WTC11 (cell line): ENCODE results near the gene TOP2B. TPM values are rescaled to one million over a fixed set of nuclear protein-coding genes. Genes with fewer than 3 reads are reported as not detected.

Experiments used
- ATAC-seq: fragments of 200-7000 bp; cut with Tn5 transposase; 2 replicates; pipeline ENCODE4 v1.10.0; 2021; ENCODE audit warnings: mild to moderate bottlenecking, moderate library complexity
- CTCF ChIA-PET: fragments of 300-600 bp; sonication (Branson Sonifier 250); formaldehyde crosslinking; loops from one replicate; lab custom pipeline; 2021; ENCODE audit warnings: antibody characterized with exemption; lab: Charles Lee
- POLR2A ChIA-PET: fragments of 350-600 bp; sonication (Branson Sonifier 250); formaldehyde crosslinking; loops from one replicate; lab custom pipeline; 2021; ENCODE audit warnings: antibody characterized with exemption; lab: Charles Lee
- DNase-seq: peaks from one replicate; pipeline ENCODE4 v3.0.0; 2021; ENCODE audit warnings: low spot score
- H3K27ac Mint-ChIP-seq: 2 replicates; pipeline ENCODE4 v1.8.0; 2021; ENCODE audit warnings: mixed read lengths
- H3K27me3 Mint-ChIP-seq: 2 replicates; pipeline ENCODE4 v1.8.0; 2021; ENCODE audit warnings: low read depth, mild to moderate bottlenecking, moderate library complexity, mixed read lengths
- H3K36me3 Mint-ChIP-seq: 2 replicates; pipeline ENCODE4 v1.8.0; 2021; ENCODE audit warnings: mixed read lengths
- H3K4me1 Mint-ChIP-seq: 2 replicates; pipeline ENCODE4 v1.8.0; 2022; ENCODE audit warnings: mixed read lengths
- H3K4me3 Mint-ChIP-seq: 2 replicates; pipeline ENCODE4 v1.8.0; 2021; ENCODE audit warnings: mild to moderate bottlenecking, moderate library complexity, mixed read lengths
- H3K9me3 Mint-ChIP-seq: 2 replicates; pipeline ENCODE4 v1.8.0; 2021; ENCODE audit warnings: mixed read lengths
- ATF1 ChIP-seq: sonication (generic); formaldehyde crosslinking; IDR thresholded peaks from 2 replicates; pipeline ENCODE4 v1.8.1; 2023; ENCODE audit warnings: mild to moderate bottlenecking, moderate library complexity, missing genetic modification reagents
- CBFB ChIP-seq: sonication (generic); formaldehyde crosslinking; IDR thresholded peaks from 2 replicates; pipeline ENCODE4 v1.8.1; 2022; ENCODE audit warnings: mild to moderate bottlenecking, low read depth, missing genetic modification reagents
- ELF4 ChIP-seq: sonication (generic); formaldehyde crosslinking; IDR thresholded peaks from 2 replicates; pipeline ENCODE4 v1.8.1; 2022; ENCODE audit warnings: low read depth, mild to moderate bottlenecking, moderate library complexity, missing genetic modification reagents
- EMX1 ChIP-seq: fragments of 250-450 bp; sonication (Bioruptor Pico); IDR thresholded peaks from 2 replicates; pipeline ENCODE4 v1.8.0; 2021; ENCODE audit warnings: mild to moderate bottlenecking
- ETV6 ChIP-seq: sonication (generic); formaldehyde crosslinking; IDR thresholded peaks from 2 replicates; pipeline ENCODE4 v1.8.1; 2022; ENCODE audit warnings: mild to moderate bottlenecking, missing genetic modification reagents
- FOXJ3 ChIP-seq: sonication (generic); formaldehyde crosslinking; IDR thresholded peaks from 2 replicates; pipeline ENCODE4 v1.9.0; 2021; ENCODE audit warnings: missing genetic modification reagents, mild to moderate bottlenecking, borderline replicate concordance
- GRHL2 ChIP-seq: fragments of 250-450 bp; sonication (Bioruptor Pico); IDR thresholded peaks from 2 replicates; pipeline ENCODE4 v1.8.0; 2022; ENCODE audit warnings: mild to moderate bottlenecking, moderate library complexity; ENCODE audit not compliant: insufficient replicate concordance, severe bottlenecking
- GTF2I ChIP-seq: fragments of 250-450 bp; sonication (Bioruptor Pico); conservative IDR thresholded peaks from 2 replicates; pipeline ENCODE4 v1.4.0; 2021; ENCODE audit warnings: mild to moderate bottlenecking
- MYBL2 ChIP-seq: sonication (generic); formaldehyde crosslinking; IDR thresholded peaks from 2 replicates; pipeline ENCODE4 v1.8.1; 2023; ENCODE audit warnings: mild to moderate bottlenecking, moderate library complexity, missing genetic modification reagents
- RORB ChIP-seq: fragments of 250-450 bp; sonication (Bioruptor Pico); IDR thresholded peaks from 2 replicates; pipeline ENCODE4 v1.9.0; 2021; ENCODE audit warnings: mild to moderate bottlenecking
- TP53 ChIP-seq: sonication (generic); formaldehyde crosslinking; IDR thresholded peaks from 2 replicates; pipeline ENCODE4 v1.8.1; 2023; ENCODE audit warnings: mild to moderate bottlenecking, missing genetic modification reagents
- ZNF121 ChIP-seq: sonication (generic); formaldehyde crosslinking; IDR thresholded peaks from 2 replicates; pipeline ENCODE4 v1.8.0; 2023; ENCODE audit warnings: missing genetic modification reagents
- ZNF263 ChIP-seq: sonication (generic); formaldehyde crosslinking; IDR thresholded peaks from 2 replicates; pipeline ENCODE4 v1.8.1; 2022; ENCODE audit warnings: low read depth, mild to moderate bottlenecking, moderate library complexity, missing genetic modification reagents
- ZNF317 ChIP-seq: sonication (generic); formaldehyde crosslinking; IDR thresholded peaks from 2 replicates; pipeline ENCODE4 v1.8.1; 2023; ENCODE audit warnings: low read depth, mild to moderate bottlenecking, moderate library complexity, missing genetic modification reagents, borderline replicate concordance
- total RNA-seq: library from RNA; stranded (reverse); gene quantifications from 3 replicates; pipeline ENCODE4 v1.2.3, GENCODE V29; 2021
- TF ChIP-seq, protein P1 (sequence below): sonication (generic); formaldehyde crosslinking; IDR thresholded peaks from 2 replicates; pipeline ENCODE4 v1.8.1; 2022; ENCODE audit warnings: mild to moderate bottlenecking, missing genetic modification reagents, moderate library complexity, borderline replicate concordance
- TF ChIP-seq, protein P2 (sequence below): sonication (generic); formaldehyde crosslinking; IDR thresholded peaks from 2 replicates; pipeline ENCODE4 v1.8.0; 2022; ENCODE audit warnings: mild to moderate bottlenecking, missing genetic modification reagents
- TF ChIP-seq, protein P3 (sequence below): fragments of 250-450 bp; sonication (Bioruptor Pico); IDR thresholded peaks from 2 replicates; pipeline ENCODE4 v1.9.0; 2021; ENCODE audit warnings: mild to moderate bottlenecking
- TF ChIP-seq, protein P4 (sequence below): sonication (generic); formaldehyde crosslinking; IDR thresholded peaks from 2 replicates; pipeline ENCODE4 v1.8.1; 2022; ENCODE audit warnings: low read depth, missing genetic modification reagents, borderline replicate concordance
- TF ChIP-seq, protein P5 (sequence below): sonication (generic); formaldehyde crosslinking; IDR thresholded peaks from 2 replicates; pipeline ENCODE4 v1.8.0; 2022; ENCODE audit warnings: mild to moderate bottlenecking, missing genetic modification reagents
- TF ChIP-seq, protein P6 (sequence below): sonication (generic); formaldehyde crosslinking; IDR thresholded peaks from 2 replicates; pipeline ENCODE4 v1.8.0; 2023; ENCODE audit warnings: mild to moderate bottlenecking, missing genetic modification reagents

The TOP2B gene
- total RNA-seq, 1 experiment from 2014 or later = 151 TPM

DNA sequence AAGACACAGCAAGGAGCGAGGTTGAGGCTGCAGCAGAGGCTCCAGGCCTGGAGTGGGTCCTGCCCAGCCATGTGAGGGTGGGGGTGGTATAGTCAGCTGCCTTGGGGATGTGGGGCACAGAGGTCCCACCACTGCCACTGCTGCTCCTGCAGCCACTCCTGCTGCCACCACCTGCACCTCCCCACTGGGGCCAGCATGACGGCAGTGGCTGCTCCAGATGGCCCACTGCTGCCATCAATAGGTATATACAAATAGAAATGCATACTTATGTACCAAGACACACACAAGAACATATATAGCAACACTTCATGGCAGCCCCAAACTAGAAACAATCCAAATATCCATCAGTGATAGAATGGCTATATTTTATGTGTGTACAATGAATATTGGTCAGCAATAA lies 10.0 kb upstream of the TOP2B start:
- Mint-ChIP-seq H3K36me3 (no peaks in the 10 kb centered on the region), H3K4me3 (no peak overlapping the region), H3K27ac (no peak overlapping the region), H3K4me1 (0 out of 2 replicates have a peak, but pooled peaks cover 4% of the 10 kb centered on the region), H3K9me3 (no peaks in the 10 kb centered on the region), H3K27me3 (no peaks in the 10 kb centered on the region)
- ChIA-PET CTCF (no interaction called here), POLR2A (no interaction called here)
- no peak for TF ChIP-seq GRHL2 (CRISPR knock-in tag)
- TF ChIP-seq TP53 = no peak
- no peak for TF ChIP-seq ZNF121 (CRISPR knock-in tag)
- TF ChIP-seq FOXJ3 (CRISPR knock-in tag) = no peak
- TF ChIP-seq EMX1 (CRISPR knock-in tag) = no peak
- no peak for TF ChIP-seq RORB
- no peak for DNase-seq
- ATAC-seq = no peak

DNA sequence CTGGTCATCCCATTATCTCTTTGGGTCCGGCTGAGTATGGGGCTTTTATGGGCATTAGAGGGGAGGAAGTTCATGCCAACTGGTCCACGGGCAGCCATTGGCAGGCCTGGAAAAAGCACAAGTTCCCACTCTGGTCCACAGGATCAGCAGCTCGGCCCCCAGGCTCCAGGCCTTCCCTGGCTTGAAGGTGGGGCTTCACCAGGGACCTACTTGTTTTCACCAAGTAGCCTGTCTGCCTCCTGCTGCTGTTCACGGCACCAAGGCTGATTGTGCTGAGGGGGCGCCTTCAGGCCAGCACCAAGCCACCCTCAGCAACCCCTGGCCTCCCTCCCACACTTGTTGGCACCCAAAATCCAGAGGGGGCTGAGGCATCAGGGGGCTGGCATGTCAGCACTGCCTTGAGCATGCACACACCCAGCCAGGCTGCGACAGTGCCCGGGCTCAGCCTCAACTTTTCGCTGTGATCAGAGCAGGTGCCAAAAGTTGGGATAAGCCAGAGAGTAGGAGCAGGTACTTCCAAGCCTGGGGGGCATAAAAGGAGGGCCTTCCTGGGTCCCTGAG lies 9.1 kb upstream of the TOP2B start:
- POLR2A ChIA-PET = no interaction called here

More for the DNA sequence above, 9.1 kb upstream of the TOP2B start:
- Mint-ChIP-seq H3K4me1 (0 out of 2 replicates have a peak, but pooled peaks cover 4% of the 10 kb centered on the region), H3K4me3 (no peak overlapping the region), H3K36me3 (no peaks in the 10 kb centered on the region), H3K27ac (no peak overlapping the region), H3K9me3 (no peaks in the 10 kb centered on the region), H3K27me3 (no peaks in the 10 kb centered on the region)
- TF ChIP-seq, protein P1, sequence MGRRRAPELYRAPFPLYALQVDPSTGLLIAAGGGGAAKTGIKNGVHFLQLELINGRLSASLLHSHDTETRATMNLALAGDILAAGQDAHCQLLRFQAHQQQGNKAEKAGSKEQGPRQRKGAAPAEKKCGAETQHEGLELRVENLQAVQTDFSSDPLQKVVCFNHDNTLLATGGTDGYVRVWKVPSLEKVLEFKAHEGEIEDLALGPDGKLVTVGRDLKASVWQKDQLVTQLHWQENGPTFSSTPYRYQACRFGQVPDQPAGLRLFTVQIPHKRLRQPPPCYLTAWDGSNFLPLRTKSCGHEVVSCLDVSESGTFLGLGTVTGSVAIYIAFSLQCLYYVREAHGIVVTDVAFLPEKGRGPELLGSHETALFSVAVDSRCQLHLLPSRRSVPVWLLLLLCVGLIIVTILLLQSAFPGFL (CRISPR knock-in tag) = no peak
- no peak for TF ChIP-seq MYBL2
- no peak for TF ChIP-seq GTF2I
- no peak for TF ChIP-seq ZNF317 (CRISPR knock-in tag)
- TF ChIP-seq, protein P2, sequence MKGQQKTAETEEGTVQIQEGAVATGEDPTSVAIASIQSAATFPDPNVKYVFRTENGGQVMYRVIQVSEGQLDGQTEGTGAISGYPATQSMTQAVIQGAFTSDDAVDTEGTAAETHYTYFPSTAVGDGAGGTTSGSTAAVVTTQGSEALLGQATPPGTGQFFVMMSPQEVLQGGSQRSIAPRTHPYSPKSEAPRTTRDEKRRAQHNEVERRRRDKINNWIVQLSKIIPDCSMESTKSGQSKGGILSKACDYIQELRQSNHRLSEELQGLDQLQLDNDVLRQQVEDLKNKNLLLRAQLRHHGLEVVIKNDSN (CRISPR knock-in tag) = no peak
- TF ChIP-seq, protein P3, sequence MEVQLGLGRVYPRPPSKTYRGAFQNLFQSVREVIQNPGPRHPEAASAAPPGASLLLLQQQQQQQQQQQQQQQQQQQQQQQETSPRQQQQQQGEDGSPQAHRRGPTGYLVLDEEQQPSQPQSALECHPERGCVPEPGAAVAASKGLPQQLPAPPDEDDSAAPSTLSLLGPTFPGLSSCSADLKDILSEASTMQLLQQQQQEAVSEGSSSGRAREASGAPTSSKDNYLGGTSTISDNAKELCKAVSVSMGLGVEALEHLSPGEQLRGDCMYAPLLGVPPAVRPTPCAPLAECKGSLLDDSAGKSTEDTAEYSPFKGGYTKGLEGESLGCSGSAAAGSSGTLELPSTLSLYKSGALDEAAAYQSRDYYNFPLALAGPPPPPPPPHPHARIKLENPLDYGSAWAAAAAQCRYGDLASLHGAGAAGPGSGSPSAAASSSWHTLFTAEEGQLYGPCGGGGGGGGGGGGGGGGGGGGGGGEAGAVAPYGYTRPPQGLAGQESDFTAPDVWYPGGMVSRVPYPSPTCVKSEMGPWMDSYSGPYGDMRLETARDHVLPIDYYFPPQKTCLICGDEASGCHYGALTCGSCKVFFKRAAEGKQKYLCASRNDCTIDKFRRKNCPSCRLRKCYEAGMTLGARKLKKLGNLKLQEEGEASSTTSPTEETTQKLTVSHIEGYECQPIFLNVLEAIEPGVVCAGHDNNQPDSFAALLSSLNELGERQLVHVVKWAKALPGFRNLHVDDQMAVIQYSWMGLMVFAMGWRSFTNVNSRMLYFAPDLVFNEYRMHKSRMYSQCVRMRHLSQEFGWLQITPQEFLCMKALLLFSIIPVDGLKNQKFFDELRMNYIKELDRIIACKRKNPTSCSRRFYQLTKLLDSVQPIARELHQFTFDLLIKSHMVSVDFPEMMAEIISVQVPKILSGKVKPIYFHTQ = no peak
- TF ChIP-seq, protein P4, sequence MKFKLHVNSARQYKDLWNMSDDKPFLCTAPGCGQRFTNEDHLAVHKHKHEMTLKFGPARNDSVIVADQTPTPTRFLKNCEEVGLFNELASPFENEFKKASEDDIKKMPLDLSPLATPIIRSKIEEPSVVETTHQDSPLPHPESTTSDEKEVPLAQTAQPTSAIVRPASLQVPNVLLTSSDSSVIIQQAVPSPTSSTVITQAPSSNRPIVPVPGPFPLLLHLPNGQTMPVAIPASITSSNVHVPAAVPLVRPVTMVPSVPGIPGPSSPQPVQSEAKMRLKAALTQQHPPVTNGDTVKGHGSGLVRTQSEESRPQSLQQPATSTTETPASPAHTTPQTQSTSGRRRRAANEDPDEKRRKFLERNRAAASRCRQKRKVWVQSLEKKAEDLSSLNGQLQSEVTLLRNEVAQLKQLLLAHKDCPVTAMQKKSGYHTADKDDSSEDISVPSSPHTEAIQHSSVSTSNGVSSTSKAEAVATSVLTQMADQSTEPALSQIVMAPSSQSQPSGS (CRISPR knock-in tag) = no peak
- TF ChIP-seq, protein P5, sequence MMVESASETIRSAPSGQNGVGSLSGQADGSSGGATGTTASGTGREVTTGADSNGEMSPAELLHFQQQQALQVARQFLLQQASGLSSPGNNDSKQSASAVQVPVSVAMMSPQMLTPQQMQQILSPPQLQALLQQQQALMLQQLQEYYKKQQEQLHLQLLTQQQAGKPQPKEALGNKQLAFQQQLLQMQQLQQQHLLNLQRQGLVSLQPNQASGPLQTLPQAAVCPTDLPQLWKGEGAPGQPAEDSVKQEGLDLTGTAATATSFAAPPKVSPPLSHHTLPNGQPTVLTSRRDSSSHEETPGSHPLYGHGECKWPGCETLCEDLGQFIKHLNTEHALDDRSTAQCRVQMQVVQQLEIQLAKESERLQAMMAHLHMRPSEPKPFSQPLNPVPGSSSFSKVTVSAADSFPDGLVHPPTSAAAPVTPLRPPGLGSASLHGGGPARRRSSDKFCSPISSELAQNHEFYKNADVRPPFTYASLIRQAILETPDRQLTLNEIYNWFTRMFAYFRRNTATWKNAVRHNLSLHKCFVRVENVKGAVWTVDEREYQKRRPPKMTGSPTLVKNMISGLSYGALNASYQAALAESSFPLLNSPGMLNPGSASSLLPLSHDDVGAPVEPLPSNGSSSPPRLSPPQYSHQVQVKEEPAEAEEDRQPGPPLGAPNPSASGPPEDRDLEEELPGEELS (CRISPR knock-in tag) = no peak
- TF ChIP-seq ELF4 = no peak
- no peak for TF ChIP-seq ZNF263 (CRISPR knock-in tag)
- TF ChIP-seq ETV6 = no peak
- TF ChIP-seq ATF1 = no peak
- no peak for TF ChIP-seq EMX1 (CRISPR knock-in tag)
- TF ChIP-seq, protein P6, sequence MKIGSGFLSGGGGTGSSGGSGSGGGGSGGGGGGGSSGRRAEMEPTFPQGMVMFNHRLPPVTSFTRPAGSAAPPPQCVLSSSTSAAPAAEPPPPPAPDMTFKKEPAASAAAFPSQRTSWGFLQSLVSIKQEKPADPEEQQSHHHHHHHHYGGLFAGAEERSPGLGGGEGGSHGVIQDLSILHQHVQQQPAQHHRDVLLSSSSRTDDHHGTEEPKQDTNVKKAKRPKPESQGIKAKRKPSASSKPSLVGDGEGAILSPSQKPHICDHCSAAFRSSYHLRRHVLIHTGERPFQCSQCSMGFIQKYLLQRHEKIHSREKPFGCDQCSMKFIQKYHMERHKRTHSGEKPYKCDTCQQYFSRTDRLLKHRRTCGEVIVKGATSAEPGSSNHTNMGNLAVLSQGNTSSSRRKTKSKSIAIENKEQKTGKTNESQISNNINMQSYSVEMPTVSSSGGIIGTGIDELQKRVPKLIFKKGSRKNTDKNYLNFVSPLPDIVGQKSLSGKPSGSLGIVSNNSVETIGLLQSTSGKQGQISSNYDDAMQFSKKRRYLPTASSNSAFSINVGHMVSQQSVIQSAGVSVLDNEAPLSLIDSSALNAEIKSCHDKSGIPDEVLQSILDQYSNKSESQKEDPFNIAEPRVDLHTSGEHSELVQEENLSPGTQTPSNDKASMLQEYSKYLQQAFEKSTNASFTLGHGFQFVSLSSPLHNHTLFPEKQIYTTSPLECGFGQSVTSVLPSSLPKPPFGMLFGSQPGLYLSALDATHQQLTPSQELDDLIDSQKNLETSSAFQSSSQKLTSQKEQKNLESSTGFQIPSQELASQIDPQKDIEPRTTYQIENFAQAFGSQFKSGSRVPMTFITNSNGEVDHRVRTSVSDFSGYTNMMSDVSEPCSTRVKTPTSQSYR (CRISPR knock-in tag) = no peak
- TF ChIP-seq CBFB (CRISPR knock-in tag) = no peak
- ATAC-seq (no peak), DNase-seq (no peak)
- CTCF ChIA-PET = no interaction called here
